Activated effector memory CD4-positive, alpha-beta T cell treated with anti-CD3 and anti-CD28 coated beads, Interleukin-2, amount 50 U/mL, for 16 hours (primary cell): ENCODE data around the gene MOSPD2.

Experiments used
- DNase-seq: peaks from one replicate; pipeline ENCODE4 v3.0.0-alpha.2; 2020

MOSPD2 gene

DNA sequence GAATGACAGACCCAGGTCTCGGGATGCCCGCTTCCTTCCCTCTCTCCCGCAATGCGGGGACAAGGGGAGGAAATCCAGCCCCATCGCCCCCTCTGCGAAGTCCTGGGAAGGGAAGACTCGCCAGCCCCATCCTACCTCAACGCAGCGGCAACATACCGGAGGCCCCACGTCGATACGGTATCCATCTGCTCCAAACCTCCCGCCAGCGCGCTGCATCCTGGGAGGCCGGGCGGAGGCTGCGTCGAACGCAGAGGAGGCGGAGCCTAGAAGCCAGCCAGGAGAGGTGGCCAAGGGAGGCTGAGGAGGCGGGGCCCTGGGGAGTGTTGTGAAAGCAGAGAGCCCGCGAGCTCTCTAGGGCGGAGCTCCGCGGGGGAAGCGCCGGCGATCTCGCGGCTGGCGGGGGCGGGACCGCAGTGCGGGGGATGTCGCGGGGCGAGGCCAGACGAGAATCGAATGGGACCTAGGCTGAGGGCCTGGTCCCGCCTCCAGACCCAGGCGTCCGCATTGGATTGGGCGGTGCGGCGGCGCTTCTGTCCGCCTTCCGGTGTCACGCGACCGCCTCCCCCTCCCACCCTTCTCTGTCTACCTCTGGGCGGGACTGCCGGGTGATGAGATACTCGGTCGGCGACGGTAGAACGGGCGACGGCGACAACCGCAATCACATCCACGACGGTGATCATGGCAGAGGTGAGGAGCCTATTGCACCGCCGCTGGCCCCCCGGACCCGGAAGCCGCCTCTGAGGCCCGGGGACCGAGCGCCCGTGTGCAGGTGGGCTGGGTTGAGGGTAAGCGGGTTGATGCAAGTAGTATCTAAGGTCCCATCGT lies at the start of gene MOSPD2, which contains the start of gene FANCB:
Gene MOSPD2 (plus strand): TSS at position 571 of the 825 bp plus-strand sequence. CDS start 108 bp downstream, at position 679.
Gene FANCB (minus strand): TSS at position 219 of the 825 bp plus-strand sequence. CDS start 7,559 bp downstream, outside the sequence.
- DNase-seq, result peak; percentile 98

DNA sequence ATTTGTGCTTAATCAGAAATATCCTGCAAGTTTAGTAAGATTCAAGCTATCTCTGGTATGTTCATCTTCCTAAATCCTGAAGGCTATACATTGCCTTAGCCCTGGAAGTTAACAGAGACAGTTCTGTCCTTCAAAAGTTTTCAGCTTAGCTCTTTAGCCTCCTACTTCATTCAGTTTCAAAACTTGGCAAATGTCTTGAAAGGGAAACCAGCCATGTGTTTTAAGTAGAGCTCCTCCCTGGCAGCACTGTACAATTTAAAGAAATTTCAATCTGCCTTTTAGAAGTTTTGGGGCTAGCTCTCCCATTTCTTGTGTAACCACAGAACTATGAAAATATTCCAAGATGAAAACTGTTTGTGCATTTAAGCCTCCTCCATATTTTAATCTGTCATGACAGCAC lies 47.4 kb upstream of the MOSPD2 start:
- DNase-seq, result no peak

DNA sequence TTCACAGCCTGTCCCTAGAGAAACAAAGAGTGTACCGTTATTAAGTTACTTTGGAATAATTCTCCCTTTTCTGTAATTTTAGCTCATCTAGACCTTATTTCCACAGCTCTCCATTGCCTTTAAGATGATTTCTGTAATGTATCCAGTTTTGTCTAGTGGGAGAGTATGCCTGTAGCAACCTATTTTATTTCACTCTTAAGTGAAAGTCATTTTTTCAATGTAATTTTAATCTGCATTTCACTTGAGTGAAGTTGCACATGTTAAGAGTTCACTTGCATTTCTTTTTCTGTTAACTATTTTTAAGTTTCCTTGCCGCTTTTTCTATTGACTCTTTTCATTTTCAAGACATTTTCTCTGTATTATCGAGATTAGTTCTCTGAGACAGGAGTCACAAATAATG lies 46.9 kb upstream of the MOSPD2 start:
- DNase-seq, result no peak

DNA sequence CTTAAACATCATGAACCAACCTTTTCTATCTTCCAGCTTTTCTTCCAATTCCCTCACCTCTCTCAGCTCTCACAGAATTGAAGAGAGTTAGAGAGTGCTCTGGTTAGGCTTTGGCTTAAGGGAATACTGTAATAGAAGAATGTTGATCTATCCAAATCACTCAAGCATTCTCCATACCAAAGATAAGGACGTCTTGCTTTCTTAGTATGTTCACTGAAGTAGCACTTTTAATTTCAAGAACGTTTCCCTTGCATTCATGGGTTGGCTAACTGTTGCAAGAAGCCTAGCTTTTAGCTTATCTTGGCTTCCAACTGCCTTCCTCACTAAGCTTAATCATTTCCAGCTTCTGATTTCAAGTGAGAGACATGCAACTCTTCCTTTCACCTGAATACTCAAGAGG lies 43.6 kb upstream of the MOSPD2 start:
- no peak for DNase-seq

DNA sequence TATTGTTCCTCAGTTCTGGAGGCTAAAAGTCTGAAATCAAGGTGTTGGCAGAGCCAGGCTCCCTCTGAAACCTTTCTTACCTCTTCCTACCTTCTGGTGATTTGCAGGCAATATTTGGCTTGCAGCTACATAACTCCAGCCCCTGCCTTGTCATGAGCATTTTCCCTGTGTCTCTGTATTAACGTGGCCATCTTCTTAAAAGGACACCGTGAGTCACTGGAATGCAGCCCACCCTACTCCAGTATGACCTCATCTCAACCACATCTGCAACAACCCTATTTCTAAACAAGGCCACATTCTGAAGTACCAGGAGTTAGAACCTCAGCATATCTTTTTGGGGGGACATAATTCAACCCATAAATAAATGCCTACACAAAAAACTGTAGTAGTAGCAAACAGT lies 41.1 kb upstream of the MOSPD2 start:
- no peak for DNase-seq

DNA sequence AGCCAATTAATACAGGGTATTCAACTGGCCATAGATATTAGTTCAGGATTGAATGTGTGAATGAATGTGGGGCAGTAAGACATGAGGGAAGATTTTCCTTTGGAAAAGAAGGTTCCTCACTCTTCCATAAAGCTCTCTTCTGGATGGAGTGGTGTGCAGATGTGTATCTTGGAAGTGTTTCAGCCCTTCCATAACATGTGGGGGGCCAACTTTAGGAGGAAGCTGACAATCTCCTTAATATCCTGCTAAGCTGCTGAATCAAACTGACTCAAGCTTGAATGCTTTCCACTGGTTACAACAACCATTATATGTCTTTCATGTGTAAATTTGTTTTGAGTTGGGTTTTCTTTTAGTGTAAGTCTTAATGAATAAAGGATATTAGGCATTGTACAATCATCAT lies 40.6 kb upstream of the MOSPD2 start:
- DNase-seq, result no peak

DNA sequence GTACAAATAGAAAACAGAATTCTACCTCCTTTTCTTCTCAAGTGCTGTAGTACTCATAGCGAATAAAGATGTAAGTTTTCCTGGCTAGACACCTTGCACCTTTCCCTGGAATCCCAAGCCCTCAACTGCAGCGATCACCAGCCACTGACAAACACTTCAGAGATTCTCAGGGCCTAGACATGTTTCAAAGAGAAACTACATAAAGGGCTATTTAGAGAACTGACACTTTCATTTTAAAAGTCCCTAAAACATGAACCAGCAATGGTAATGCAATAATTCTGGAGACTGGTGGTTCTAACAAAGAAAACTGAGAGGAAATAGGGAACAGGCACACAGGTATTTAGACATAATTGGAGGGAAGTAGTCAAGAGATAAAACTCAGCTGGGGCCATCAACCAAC lies 36.1 kb upstream of the MOSPD2 start:
- DNase-seq, result no peak

DNA sequence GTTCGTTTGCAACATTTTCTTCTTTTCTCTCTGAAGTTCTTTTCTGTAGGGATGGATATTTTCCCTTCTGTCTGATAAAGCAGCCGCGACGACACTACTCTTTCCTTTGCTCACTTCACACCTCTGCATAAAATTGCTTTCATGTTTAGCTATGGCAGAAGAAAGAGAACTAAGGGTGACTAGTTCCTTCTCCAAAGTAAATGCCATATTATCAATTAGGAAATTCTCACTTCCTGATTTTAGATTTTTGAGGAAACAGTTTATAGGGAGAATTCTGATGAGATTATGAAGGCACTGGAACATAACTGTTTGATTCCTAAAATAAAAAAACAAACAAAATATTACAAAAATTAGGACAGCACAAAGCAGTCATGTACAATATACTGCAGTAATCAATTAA lies 29.6 kb upstream of the MOSPD2 start:
- no peak for DNase-seq

DNA sequence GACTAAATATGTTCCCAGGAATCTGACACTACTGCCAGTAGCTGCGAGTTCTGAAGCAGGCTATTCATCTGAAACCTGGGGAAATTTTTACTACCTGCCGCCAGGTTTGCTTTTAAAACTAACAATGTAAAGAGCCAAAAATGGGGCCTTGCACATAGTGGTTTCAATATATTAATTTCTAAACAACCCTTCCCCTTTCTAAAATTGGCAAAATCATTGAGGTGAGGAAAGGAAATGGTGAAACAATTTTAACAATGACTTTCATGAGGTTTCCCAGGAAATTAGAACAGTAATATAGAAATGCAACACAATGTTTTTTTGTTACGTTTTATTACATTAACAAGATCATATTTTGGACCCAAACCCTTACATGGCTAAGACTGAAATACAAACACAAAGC lies 21.7 kb upstream of the MOSPD2 start:
- no peak for DNase-seq

DNA sequence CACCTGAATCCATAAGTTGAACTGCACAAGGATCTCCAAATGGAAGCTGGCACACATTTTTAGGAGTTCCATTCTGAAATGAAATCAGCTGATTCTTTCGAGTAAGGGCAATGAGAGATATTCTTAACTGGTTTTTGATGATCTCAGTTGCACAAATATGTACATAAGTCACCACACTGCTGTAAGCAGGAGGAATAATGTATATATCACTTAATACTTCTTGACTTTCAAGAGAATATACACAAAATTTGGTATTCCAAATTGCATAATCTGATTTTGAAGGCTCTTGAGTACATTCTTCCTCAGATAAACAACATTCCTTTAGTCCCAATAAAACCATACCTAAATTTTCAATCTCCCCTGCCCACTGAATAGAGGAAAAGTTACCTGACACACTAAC lies 8.6 kb upstream of the MOSPD2 start:
- no peak for DNase-seq

DNA sequence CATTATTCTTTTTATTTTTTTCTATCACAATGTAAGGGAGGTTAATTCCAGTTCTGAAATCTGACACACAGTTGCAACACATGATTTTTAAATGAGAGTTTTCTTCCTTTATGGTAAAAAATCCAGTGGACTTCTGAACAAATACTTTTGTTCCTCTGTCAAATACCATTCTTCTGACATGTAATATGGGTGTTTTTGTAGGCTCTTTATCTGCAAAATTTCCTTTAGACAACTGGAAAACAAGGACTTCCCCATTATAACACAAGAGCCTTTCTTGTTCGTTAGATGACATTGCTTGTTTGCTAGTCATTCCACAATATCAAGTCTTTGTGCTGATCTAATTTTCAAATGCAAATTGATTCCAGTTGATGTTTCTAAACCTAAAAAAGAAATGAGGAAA lies 8.0 kb upstream of the MOSPD2 start:
- no peak for DNase-seq

DNA sequence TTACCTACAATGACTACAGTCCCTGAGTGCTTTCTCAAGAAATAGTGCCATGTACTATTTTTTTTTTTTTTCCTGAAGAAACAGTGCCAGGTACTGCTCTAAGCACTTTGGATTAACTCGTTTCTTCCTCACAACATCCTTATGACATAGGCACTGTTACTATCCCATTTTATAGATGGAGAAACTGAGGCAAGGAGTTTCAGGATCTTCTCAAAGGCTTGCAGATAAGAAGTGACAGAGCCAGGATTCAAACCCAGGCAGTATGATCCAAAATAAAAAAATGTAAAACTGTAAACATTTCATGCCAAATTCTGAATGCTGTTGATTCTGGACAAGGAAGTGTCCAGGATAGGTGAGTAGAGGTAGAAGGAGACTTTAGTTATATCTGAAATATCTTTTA lies 1.5 kb upstream of the MOSPD2 start:
- no peak for DNase-seq

DNA sequence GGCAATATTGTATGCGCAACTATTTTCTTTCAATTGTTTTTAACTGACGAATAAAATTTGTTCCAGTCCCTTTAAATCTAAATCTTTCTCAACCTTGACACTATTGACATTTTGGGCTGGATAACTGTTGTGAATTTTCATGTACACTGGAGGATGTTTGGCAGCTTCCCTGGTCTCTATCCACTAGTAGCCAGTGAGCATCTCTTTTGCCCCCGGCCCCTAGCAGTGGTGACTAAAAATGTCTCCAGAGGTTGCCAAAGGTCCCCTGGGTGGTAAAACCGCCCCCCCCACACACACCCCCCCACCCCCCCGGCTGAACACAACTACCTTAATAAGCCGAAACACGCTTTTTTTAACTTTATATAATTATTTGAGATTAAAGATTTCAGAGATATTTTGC lies 866 bp upstream of the MOSPD2 start:
- no peak for DNase-seq

DNA sequence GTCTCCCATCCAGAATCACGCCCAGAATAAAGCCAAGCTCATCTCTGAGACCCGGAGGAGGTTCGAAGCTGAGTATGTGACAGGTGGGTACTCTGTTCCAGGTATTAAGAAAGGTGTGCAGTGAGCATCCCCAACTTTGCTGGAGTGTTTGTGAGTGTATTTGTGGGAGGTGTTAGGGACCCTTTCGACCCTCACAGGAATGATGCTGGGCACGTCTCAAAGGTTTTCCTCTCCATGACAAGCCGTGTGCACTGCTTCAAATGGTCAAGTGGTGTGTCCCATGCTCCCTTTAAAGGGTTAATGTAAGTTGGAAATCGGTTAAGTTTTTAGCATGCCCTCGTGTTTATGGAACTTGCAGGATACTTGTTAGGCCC lies 442 bp downstream of the MOSPD2 start:
- no peak for DNase-seq

DNA sequence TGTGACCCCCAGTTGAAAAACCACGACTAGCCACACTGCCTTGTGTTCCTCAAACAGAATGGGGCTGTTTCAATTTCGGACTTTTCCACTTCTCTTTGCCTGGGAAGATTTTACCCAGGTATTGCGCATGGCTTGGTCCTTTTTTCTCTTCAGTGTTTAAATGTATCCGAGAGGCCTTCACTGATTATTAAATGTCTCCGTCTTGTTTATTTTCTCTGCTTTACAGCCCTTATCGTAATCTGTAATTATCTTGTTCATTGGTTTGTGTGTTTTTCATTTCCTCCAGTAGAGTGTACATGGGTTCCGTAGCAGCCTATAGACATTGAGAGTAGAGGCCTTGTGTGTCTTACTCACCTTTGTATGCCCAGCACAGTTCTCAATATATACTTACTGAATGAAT lies 2.4 kb downstream of the MOSPD2 start:
- DNase-seq, result no peak

DNA sequence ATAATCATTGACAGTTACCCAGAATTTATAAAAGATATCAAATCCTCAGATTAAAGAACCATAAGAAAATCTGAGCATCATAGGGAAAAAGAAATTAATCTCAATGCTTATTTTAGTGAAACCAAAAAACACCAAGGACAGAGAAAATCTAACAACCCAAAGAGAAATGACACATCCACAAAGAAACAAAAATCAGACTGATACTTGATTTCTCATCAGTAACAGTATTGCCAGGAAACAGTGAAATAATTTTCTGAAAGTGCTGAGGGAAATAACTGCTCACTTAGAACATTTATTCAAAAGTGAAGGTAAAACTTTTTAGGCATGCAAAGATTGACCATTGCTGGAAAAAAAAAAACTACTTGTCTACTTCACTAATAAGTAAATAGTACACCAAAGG lies 10.6 kb downstream of the MOSPD2 start:
- DNase-seq, result no peak

DNA sequence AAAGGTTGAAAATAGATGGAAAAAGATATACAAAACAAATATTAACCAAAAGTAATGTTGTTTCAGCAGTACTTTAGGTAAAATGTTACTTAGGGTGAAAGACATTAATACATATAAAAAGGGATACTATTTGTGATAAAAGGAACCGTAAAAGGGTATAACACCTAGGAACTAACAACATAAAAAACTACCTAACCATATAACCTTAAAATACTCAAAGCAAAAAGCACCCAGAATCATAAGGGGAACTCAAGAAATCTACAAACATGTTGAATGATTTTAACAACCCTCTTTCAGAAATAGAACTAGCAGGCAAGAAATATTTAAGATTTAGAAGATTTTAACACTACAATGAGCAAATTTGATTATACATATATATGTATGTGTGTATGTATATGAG lies 11.5 kb downstream of the MOSPD2 start:
- no peak for DNase-seq

DNA sequence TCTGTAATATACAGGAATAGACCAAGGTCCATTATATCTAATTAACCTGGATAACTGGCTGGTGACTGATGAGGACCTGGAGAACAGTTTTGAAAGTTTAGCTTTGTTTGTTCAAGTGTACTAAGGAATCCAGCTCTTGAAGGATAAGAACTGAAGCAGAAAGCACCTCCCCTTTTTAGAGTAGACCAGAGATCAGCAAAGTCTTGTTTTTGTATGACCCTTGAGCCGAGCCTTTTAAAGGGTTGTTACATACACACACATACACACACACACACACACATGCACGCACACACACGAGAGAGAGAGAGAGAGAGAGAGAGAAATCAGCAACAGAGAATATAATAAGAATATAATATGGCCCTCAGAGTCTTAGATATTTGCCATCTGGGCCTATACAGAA lies 13.0 kb downstream of the MOSPD2 start:
- no peak for DNase-seq

DNA sequence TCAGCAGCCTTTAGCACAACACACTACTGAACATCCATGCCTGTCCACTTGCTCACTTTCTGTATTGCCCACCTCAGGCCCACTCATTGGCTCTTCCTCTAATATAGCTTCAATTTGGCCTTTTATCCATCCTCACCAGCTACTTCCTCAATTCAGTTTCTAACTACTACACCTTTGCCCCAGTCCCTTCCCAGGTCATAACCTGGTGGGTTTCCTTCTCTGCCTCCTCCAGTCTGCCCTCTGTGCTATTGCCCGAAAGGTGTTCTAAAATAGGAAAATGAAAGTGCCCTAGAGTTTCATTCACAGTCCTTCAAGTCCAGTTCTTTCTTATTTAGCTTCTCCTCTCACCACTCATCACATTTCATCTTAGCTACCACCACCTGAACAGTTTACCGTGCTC lies 23.1 kb downstream of the MOSPD2 start:
- DNase-seq, result no peak

DNA sequence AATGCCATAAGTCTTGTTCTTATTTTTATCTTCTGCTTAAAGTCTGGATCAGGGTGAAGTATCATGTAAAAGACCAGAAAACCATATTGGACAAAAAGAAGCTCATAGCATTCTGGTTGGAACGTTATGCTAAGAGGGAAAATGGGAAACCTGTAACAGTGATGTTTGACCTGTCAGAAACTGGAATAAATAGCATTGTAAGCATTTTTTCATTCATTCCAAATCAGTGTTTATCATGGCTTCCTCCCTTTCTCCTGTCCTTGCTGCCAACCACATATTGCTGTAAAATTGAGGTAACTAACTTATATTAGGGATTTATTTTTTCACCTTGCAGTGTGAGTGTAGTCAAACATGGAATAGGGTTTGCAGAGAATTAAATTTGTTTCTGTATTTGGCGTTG lies 23.8 kb downstream of the MOSPD2 start:
- DNase-seq, result no peak

DNA sequence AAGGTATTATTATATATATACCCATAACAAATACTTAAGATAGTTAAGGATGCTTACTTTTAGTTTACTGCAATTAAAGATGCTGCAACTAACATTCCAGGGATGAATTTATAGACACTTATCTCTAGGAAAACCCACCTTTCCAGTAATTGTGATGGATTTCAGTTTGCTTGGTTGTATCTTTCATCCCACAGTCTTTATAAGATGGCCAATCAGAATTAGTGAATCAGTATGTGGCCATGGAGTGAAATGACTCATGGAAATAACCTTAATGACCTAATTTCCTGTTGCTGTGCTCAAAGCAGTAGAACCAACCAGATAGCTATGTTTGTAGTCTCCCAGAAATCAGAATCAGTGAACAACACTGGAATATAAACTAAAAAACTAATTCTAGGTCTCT lies 26.4 kb downstream of the MOSPD2 start:
- no peak for DNase-seq

DNA sequence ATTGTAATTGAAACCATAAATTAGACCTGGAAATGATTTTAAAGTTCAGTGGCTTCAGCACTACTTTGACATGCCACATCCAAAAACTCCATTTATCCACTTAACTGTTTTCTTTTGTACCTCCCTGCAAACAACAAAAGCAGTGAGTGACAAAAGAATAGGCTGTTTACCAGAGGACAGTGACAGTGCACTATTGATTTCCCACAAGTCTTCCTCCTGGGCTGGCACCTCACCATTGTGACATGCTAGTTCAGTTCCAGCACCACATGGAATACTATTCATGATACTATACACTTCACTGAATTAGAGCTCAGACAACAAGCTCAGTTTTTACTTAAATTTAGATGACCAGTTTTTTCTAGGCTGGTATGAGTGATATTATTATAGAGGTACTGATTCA lies 29.3 kb downstream of the MOSPD2 start:
- no peak for DNase-seq

DNA sequence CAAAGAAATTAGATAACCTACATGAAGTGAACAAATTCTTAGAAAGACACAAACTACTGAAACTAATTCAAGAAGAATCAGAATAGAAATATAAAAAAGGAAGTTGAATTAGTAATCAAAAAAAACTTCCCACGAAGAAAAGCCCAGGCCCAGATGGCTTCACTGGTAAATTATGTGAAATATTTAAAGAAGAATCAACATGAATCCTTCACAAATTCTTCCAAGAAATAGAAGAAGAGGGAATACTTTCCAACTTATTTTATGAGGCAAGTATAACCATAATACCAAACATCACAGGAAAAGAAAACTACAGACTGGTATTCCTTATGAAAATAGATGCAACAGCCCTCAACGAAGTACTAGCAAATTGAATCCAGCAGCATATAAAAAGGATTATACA lies 30.7 kb downstream of the MOSPD2 start:
- no peak for DNase-seq

DNA sequence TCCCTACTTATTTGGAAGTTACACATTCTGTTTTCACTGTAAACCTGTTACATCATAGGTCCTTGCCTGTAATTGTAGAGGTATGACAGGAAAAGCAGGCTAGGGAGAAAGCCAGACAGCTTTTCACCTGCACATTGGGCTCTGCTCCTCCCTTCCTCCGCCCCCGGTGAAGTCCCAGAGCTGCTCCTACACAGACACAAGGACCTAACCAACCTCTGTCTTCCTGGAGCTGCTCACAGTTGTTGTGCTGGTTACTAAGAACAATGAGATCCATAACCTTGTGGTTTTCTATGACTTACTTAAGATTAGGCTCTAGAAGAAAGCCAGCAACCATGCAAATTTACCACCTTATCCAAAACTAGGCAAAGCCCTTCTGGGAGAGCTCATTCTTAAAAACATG lies 40.0 kb downstream of the MOSPD2 start:
- DNase-seq, result no peak

DNA sequence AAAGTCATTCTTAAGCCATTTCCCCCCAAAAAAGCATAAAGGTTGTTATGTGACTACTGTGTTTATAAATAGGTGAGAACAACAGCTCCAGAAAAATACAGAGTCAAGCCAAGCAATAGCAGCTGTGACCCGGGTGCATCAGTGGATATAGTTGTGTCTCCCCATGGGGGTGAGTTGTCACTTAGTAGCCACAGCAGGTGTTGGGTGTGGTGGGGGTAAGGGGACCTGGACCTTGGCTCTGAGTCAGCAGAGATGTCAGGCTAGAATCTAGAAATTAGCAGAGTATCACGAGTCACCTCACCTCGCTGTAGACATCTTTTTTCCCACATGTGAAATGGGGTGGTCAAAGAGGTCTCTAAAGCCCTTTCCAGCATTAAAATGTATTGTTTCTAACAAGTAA lies 42.4 kb downstream of the MOSPD2 start:
- DNase-seq, result no peak
